ENCODE measurements around the gene CSRP1.

Gene CSRP1

GRCh38 chr1:201513498-201514243, 6.7 kb upstream of the CSRP1 start:
- no peak overlapping the region for H3K4me2 ChIP-seq (ENCODE audit: low read length)
- H3K36me3 ChIP-seq (ENCODE audit: control insufficient read depth, low read length) = no peaks in the 10 kb centered on the region
- H3K4me1 ChIP-seq (ENCODE audit: control insufficient read depth, low read length) = peaks cover 40% of the 10 kb centered on the region
- no peak overlapping the region for H3K4me3 ChIP-seq (ENCODE audit: low read length)
- no peaks in the 10 kb centered on the region for H3K9me2 ChIP-seq (replicated peaks; ENCODE audit: control insufficient read depth, low read length)
- no peaks in the 10 kb centered on the region for H4K20me1 ChIP-seq (ENCODE audit: control insufficient read depth, insufficient read depth, low read depth, low read length)
- no peaks in the 10 kb centered on the region for H3K9me3 ChIP-seq (ENCODE audit: control insufficient read depth, insufficient read depth, low read length)
- H3K27ac ChIP-seq (ENCODE audit: low read depth, low read length) = no peak overlapping the region
- TF ChIP-seq EZH2phosphoT487 (IDR thresholded peaks at IDR 0.05; ENCODE audit: borderline replicate concordance, low read length) (no peak), CTCF (IDR thresholded peaks at IDR 0.05; ENCODE audit: low read depth, low read length, poor library complexity, severe bottlenecking) (no peak)
- H3K79me2 ChIP-seq (ENCODE audit: control insufficient read depth, low read length) = no peaks in the 10 kb centered on the region
- no peaks in the 10 kb centered on the region for H3K27me3 ChIP-seq (ENCODE audit: control insufficient read depth, low read length)
- H3F3A ChIP-seq (ENCODE audit: control insufficient read depth, insufficient read depth) = peaks cover 11% of the 10 kb centered on the region

- no peak for TF ChIP-seq CTCF (IDR thresholded peaks at IDR 0.05; ENCODE audit: low read depth, low read length, poor library complexity, severe bottlenecking)
- TF ChIP-seq EZH2phosphoT487 (IDR thresholded peaks at IDR 0.05; ENCODE audit: borderline replicate concordance, low read length) = no peak
- peaks cover 56% of the 10 kb centered on the region for H3K4me1 ChIP-seq (ENCODE audit: control insufficient read depth, low read length)
- no peaks in the 10 kb centered on the region for H3K36me3 ChIP-seq (ENCODE audit: control insufficient read depth, low read length)
- H3K4me2 ChIP-seq (ENCODE audit: low read length) = peak overlapping the region; percentile 42
- H3F3A ChIP-seq (ENCODE audit: control insufficient read depth, insufficient read depth) = peaks cover 15% of the 10 kb centered on the region
- no peaks in the 10 kb centered on the region for H3K9me2 ChIP-seq (replicated peaks; ENCODE audit: control insufficient read depth, low read length)
- H3K4me3 ChIP-seq (ENCODE audit: low read length) = peak overlapping the region; percentile 31
- H3K27me3 ChIP-seq (ENCODE audit: control insufficient read depth, low read length) = no peaks in the 10 kb centered on the region
- H4K20me1 ChIP-seq (ENCODE audit: control insufficient read depth, insufficient read depth, low read depth, low read length) = no peaks in the 10 kb centered on the region
- H3K27ac ChIP-seq (ENCODE audit: low read depth, low read length) = no peak overlapping the region
- H3K79me2 ChIP-seq (ENCODE audit: control insufficient read depth, low read length) = peaks cover 4% of the 10 kb centered on the region
- no peaks in the 10 kb centered on the region for H3K9me3 ChIP-seq (ENCODE audit: control insufficient read depth, insufficient read depth, low read length)
Measured at GRCh38 chr1:201511941-201512539, 5.1 kb upstream of the CSRP1 start.

GRCh38 chr1:201511396-201511940, 4.5 kb upstream of the CSRP1 start:
- no peak overlapping the region for H3K27ac ChIP-seq (ENCODE audit: low read depth, low read length)

More at GRCh38 chr1:201511396-201511940, 4.5 kb upstream of the CSRP1 start:
- H3K9me2 ChIP-seq (replicated peaks; ENCODE audit: control insufficient read depth, low read length) = no peaks in the 10 kb centered on the region
- no peaks in the 10 kb centered on the region for H3K27me3 ChIP-seq (ENCODE audit: control insufficient read depth, low read length)
- H4K20me1 ChIP-seq (ENCODE audit: control insufficient read depth, insufficient read depth, low read depth, low read length) = no peaks in the 10 kb centered on the region
- peaks cover 3% of the 10 kb centered on the region; the same call in 1 of the 2 replicates for H3K36me3 ChIP-seq (ENCODE audit: control insufficient read depth, low read length)
- H3K4me3 ChIP-seq (ENCODE audit: low read length) = peak overlapping the region; percentile 31
- H3K4me1 ChIP-seq (ENCODE audit: control insufficient read depth, low read length) = peaks cover 59% of the 10 kb centered on the region
- peak overlapping the region; percentile 42 for H3K4me2 ChIP-seq (ENCODE audit: low read length)
- no peak for TF ChIP-seq CTCF (IDR thresholded peaks at IDR 0.05; ENCODE audit: low read depth, low read length, poor library complexity, severe bottlenecking)
- TF ChIP-seq EZH2phosphoT487 (IDR thresholded peaks at IDR 0.05; ENCODE audit: borderline replicate concordance, low read length) = no peak
- peaks cover 15% of the 10 kb centered on the region for H3F3A ChIP-seq (ENCODE audit: control insufficient read depth, insufficient read depth)
- no peaks in the 10 kb centered on the region for H3K9me3 ChIP-seq (ENCODE audit: control insufficient read depth, insufficient read depth, low read length)
- H3K79me2 ChIP-seq (ENCODE audit: control insufficient read depth, low read length) = peaks cover 7% of the 10 kb centered on the region
